ENCODE measurements around the gene CCNJL.

CCNJL gene

DNA sequence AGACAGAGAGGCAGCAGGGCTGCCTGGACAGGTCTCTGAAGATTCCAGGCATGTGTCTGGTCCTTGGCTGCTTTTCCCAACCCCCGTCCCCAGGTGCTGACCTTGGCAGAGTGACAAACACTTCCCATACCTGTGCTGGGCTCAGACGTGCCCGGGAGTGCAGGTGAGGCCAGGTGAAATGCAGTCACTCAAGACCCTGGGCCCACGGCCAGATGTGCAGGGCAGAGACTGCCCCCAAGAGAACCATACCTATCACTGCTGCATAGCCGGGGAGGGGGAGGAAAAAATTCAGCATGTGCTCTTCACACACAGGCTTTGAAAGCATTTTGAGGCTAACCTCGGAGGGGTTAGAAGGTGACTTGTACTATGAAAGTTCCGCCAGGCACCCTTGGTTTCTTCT lies 22.6 kb downstream of the CCNJL start:
- DNase-seq, result no peak

- DNase-seq, result no peak
Observed at GRCh38 chr5:160289356-160289651, 23.1 kb downstream of the CCNJL start.

GRCh38 chr5:160287378-160288051 lies 24.8 kb downstream of the CCNJL start:
- DNase-seq, result no peak

- DNase-seq, result no peak
Observed at GRCh38 chr5:160286947-160287346, 25.4 kb downstream of the CCNJL start.

DNA sequence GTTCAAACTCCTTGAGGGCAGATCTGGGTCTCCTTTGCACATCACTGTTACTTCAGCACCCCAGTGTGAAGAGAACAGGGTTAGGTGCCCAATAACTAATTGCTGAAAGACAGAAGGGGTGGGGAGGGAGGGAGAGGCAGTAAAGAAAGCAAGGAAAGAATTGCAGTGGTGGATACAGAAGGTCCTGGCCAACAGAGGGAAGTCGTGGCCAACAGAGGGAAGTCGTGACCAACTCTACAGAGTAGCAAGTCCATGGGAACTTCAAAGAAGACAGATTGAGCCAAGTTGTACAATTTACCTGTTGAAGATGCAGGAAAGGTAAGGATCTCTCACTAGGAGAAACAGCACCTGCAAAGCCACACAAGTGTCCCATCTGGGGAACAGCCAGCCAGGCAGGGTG lies 27.0 kb downstream of the CCNJL start:
- no peak for DNase-seq

DNA sequence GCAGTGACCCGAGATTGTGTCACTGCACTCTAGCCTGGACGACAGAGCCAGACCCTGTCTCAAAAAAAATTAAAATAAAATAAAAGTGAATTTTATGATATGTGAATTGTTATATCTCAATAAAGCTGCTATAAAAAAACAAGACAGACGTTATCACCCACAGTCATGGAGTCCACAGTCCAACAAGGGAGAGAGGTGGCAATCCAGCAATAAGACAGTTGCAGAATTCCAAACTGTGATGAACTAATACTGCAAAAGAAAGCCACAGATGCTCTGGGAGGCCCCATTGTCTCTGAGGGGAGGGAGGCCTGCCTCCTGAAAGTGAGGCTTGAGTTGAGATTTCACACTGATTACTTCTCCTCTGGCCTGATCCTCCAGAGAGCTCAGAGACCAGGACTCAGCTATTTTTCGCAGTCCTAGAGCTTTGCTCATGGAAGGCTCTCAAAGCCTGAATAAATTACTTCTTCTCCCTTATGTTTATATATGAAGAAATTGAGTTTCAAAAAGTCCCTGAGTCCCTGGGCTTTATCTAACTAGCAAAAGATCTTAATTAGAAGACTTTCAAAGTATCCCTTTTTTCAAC lies 28.0 kb downstream of the CCNJL start:
- DNase-seq, result no peak

- DNase-seq, result no peak
Observed at GRCh38 chr5:160281275-160281674, 31.1 kb downstream of the CCNJL start.

DNA sequence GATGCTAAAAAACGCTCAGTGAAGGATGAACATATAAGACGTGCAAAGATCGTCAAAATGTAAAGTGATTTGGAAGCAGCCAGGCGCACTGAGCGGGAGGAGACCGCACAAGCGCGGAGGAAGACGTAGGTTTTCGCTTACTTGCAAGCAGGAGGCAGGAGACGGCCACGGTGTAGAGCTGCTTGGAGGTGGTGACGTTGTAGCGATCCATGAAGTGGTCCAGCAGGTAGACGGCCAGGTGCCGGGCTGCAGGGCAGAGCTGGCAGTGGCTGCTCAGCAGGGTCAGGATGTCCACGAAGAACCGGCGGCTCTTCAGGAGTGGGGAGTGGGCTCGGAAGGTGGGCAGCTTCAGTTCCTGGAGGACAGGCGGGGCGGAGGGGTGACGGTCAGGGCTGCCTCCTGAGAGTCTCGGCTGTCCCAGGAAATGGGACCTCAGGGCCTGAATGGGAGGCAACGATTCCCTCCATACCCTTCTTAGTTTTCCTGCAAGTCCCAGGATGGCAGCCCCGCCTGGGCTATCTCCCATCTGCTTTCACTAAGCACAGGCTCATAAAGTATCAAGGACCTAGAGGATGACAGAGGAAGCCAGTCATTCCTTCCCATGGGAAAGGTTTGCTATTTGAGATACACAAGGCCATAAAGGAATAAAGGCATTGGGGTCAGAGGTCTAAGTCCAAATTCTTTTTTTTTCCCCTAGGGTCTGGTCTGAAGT lies 31.8 kb downstream of the CCNJL start:
- DNase-seq, result no peak

- DNase-seq, result no peak
Observed at GRCh38 chr5:160278343-160278742, 34.0 kb downstream of the CCNJL start.

- DNase-seq, result no peak
Observed at GRCh38 chr5:160274483-160274931, 37.9 kb downstream of the CCNJL start.

DNA sequence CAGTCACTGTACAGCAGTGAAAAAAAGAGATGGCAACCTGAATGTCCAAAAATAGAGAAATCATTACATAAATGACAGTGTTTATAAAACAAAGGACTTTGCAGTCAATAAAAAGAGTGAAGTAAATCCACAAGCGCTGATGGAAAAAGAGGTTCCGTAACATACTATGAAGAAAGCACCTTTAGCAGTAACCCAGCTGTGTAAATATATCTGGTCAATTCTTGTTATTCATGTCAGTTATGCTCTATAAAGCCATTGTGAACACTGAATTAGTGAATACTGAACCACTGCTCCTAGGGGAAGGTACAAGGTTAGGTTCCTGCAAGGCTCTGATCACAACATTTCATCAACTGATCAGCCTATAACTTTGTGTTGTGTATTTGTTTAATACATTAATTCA lies 39.5 kb downstream of the CCNJL start:
- no peak for DNase-seq

DNA sequence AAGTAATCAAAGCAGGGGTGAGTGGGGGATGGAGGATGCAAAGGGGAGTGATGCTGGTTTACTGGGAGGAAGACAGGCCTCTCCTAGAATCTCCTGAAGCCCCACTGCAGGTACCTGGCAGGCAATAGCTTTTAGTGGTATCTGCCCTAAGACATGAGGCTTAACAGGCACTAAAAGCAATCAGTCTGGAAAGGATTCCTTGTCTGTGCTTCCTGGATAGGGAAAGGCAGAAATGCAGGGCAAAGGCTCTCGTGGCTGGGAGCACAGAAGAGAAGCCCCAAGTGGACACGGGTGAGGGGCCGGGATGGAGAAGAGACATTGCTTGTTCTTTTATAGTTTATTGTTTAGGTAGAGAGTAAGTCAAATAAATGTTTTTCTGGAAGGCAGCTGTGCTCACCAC lies 40.1 kb downstream of the CCNJL start:
- no peak for DNase-seq

- DNase-seq, result no peak
Observed at GRCh38 chr5:160271836-160272235, 40.5 kb downstream of the CCNJL start.

DNA sequence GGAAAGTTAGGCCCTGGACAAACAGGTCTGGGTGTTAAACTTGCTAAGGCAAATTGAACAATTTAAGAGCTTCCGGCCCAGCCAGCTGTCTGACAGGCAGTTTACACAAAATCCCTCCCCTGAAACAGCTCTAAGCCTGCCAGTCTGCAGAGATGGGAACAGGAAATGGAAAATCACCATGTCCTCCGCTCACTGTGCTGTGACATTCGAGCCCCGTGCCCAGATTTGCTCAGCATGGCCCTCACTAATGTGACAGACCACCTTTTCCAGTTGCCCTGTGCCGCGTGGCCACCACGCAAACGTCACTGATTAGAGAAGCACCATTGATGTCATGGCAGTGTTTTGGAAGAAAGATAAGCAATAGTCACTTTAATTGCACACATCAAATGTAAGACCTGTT lies 41.0 kb downstream of the CCNJL start:
- DNase-seq, result no peak

DNA sequence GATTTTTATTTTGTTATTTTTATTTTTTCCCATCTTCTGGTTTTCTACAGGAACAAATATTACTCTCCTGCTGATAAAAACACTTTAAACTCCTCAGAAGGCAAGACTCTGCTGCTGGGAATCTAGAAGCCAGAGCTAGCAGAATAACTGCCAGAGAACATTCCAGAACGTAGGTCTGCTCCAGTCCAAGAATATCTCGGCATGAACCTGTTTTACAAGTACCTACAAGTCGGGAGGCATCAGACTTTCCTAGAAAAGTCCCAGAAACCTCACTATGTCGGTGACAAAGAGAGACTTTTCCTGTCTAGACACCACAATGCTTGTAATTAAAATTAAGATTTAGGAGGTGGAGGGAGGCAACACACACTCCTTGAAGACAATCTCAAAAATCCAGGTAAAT lies 41.7 kb downstream of the CCNJL start:
- no peak for DNase-seq

DNA sequence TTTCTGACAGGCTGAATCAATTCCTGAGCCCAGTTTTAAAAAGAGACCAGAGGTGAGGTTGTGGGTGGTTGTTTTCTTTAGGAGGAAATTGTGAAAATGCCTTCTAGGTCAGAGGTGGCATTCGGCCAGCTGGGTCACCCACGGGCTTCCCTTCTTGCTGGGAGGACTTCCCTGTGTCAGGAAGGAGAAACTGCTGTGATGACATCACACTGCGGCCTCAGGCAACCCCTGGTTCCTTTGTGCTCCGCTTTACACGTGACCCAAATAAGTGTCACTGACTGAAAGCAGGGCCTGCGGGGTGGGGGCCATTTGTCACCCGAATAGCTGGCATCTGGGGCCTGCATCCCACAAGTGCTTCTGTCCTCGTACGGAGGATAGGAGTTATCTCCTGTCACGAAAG lies 43.3 kb downstream of the CCNJL start:
- DNase-seq, result no peak

- no peak for DNase-seq
Observed at GRCh38 chr5:160268121-160268520, 44.2 kb downstream of the CCNJL start.

GRCh38 chr5:160266752-160267345 lies 45.5 kb downstream of the CCNJL start:
- DNase-seq, result no peak

DNA sequence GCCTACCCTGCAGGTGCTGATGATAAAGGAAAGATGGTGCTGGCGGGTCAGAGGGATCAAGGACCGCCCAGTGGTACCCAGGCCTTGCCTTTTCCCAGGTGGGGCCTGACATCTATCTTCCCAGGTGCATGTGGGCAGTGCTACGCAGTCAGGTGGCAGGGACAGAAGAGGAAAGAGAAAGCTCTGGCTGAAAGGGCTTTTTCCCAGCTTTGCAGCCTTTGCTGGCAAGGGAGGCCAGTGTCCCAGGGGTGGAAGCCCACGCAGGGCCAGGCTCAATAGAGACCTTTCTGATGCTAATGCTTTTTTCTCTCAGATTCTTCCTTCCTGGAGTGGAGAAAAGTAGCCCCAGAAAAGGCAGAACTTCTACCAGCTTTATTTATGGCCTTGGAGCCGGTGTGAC lies 46.3 kb downstream of the CCNJL start:
- DNase-seq, result no peak

DNA sequence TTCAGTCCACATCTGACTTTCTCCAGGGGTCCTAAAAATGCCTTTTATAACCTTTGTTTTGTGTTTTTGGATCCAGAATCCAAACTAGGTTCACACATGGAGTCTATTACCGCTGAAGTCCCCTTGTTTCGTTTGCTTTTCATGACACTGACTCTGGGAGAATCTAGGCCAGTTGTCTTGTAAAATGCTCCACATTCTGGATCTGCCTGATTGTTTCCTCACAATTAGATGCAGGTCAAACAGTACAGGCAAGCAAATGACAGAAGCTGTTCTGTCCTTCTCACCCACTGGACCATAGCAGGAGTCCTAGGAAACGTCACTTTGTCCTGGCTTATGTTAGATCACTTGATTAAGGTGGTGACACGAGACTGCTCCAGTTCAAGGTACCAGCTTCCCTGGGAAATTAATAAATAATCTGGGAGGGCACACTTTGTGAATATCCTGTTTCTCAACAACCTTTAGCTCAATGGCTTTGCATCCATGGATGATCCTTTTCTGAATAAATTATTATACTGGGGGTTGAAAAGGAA lies 49.0 kb downstream of the CCNJL start:
- DNase-seq, result no peak

GRCh38 chr5:160262151-160263074 lies 50.0 kb downstream of the CCNJL start:
- DNase-seq, result no peak

Data from T-helper 2 cell (primary cell).